ENCODE results near the gene DHFR2. TPM values are rescaled to one million over a fixed set of nuclear protein-coding genes. Genes with fewer than 3 reads are reported as not detected.

DHFR2 gene
- total RNA-seq, 2 donors from 2014 or later = 4.6 to 5.4 TPM

GRCh38 chr3:94011233-94011711 is 51.4 kb downstream of the DHFR2 start:
- no peaks in the 10 kb centered on the region for H3K4me1 ChIP-seq
- no peak for TF ChIP-seq CTCF (IDR thresholded peaks at IDR 0.05)
- intact Hi-C loops (cut with DNase I) = no loop called here
- H3K27me3 ChIP-seq = no peaks in the 10 kb centered on the region
- H3K27ac ChIP-seq = no peak overlapping the region
- H3K4me3 ChIP-seq = no peak overlapping the region
- peaks cover 4% of the 10 kb centered on the region for H3K36me3 ChIP-seq
- H3K9me3 ChIP-seq = no peaks in the 10 kb centered on the region
- no peak for DNase-seq
- H3K9ac ChIP-seq (ENCODE audit: low read depth in 2 of 2, low read length in 2 of 2) = no peak overlapping the region

- H3K9me3 ChIP-seq = no peaks in the 10 kb centered on the region
- no peak overlapping the region for H3K27ac ChIP-seq
- peaks cover 4% of the 10 kb centered on the region for H3K36me3 ChIP-seq
- intact Hi-C loops (cut with DNase I) = no loop called here
- TF ChIP-seq CTCF (IDR thresholded peaks at IDR 0.05) = no peak
- H3K9ac ChIP-seq (ENCODE audit: low read depth in 2 of 2, low read length in 2 of 2) = no peak overlapping the region
- H3K4me3 ChIP-seq = no peak overlapping the region
- H3K27me3 ChIP-seq = no peaks in the 10 kb centered on the region
- H3K4me1 ChIP-seq = no peaks in the 10 kb centered on the region
- DNase-seq = no peak
These were observed 53.1 kb downstream of the DHFR2 start for GRCh38 chr3:94009608-94010007.

DNA sequence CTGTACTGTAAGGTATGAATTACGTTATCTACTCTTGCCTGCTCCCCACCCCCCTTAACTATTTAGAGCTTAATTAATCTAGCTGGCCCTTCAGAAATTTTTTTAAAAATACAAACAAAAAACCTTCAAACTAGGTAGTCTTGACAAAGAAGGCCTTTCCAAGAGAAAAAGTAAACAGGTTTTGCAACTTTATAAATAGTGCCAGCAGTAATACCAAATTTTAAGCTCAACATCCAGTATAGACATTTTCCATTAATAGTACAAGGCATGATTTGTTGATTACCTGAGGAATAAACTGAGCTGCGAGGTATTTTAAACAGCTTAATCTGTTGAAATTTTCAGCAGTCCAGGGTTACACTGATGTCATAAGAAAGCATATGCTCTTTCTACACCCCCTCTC is 54.5 kb downstream of the DHFR2 start:
- Histone ChIP-seq H3K4me3 (no peak overlapping the region), H3K27ac (no peak overlapping the region), H3K36me3 (peaks cover 4% of the 10 kb centered on the region), H3K9me3 (no peaks in the 10 kb centered on the region), H3K4me1 (no peaks in the 10 kb centered on the region), H3K9ac (ENCODE audit: low read depth in 2 of 2, low read length in 2 of 2) (no peak overlapping the region), H3K27me3 (no peaks in the 10 kb centered on the region)
- intact Hi-C loops (cut with DNase I) = no loop called here
- TF ChIP-seq CTCF (IDR thresholded peaks at IDR 0.05) = no peak
- DNase-seq = no peak

Other genes starting within 250 kb of the DHFR2 start
- 10 to 100 TPM; 11.2 to 26.0 TPM for gene PROS1, start 89.0 kb downstream of the DHFR2 start, total RNA-seq
- 1 to 10 TPM; 4.4 to 4.7 TPM for gene ARL13B, start 82.8 kb downstream of the DHFR2 start, total RNA-seq
- 10 to 100 TPM in 1 of 2 donors, 1 to 10 TPM in 1; 9.0 to 18.8 TPM for gene STX19, start 34.3 kb downstream of the DHFR2 start, total RNA-seq
- 10 to 100 TPM; 17.2 to 18.8 TPM for gene NSUN3, start 145 bp upstream of the DHFR2 start, total RNA-seq

All from colonic mucosa (tissue), 4 donors.